IPS-20b (cell line): ENCODE data around the gene KRTAP5-6.
A peak's percentile ranks its signal among the peaks of the same experiment; 100 is the strongest.

ENCODE experiments used
- H3K27ac ChIP-seq: one replicate; pipeline ENCODE4 v1.5.1; 2013; ENCODE audit warnings: low read length
- H3K27me3 ChIP-seq: 2 replicates; pipeline ENCODE4 v1.6.1; 2013; ENCODE audit warnings: mild to moderate bottlenecking, low read length, inconsistent platforms; ENCODE audit not compliant: insufficient read depth
- H3K36me3 ChIP-seq: 2 replicates; pipeline ENCODE4 v1.6.1; 2013; ENCODE audit warnings: low read depth, mild to moderate bottlenecking, inconsistent platforms, low read length, moderate library complexity; ENCODE audit not compliant: insufficient read depth
- H3K4me1 ChIP-seq: 2 replicates; pipeline ENCODE4 v1.6.1; 2013; ENCODE audit warnings: mild to moderate bottlenecking, control low read depth, inconsistent platforms, low read length, moderate library complexity; ENCODE audit not compliant: insufficient read depth
- H3K4me3 ChIP-seq: 2 replicates; pipeline ENCODE4 v1.5.1; 2013; ENCODE audit warnings: mild to moderate bottlenecking, low read length, inconsistent platforms
- H3K9ac ChIP-seq: 2 replicates; pipeline ENCODE4 v1.6.1; 2013; ENCODE audit warnings: low read depth, mild to moderate bottlenecking, inconsistent platforms, low read length, moderate library complexity
- H3K9me3 ChIP-seq: 2 replicates; pipeline ENCODE4 v1.6.1; 2013; ENCODE audit warnings: mild to moderate bottlenecking, low read depth, low read length, inconsistent platforms; ENCODE audit not compliant: insufficient read depth

The KRTAP5-6 gene, protein sequence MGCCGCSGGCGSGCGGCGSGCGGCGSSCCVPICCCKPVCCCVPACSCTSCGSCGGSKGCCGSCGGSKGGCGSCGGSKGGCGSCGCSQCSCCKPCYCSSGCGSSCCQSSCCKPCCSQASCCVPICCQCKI

DNA sequence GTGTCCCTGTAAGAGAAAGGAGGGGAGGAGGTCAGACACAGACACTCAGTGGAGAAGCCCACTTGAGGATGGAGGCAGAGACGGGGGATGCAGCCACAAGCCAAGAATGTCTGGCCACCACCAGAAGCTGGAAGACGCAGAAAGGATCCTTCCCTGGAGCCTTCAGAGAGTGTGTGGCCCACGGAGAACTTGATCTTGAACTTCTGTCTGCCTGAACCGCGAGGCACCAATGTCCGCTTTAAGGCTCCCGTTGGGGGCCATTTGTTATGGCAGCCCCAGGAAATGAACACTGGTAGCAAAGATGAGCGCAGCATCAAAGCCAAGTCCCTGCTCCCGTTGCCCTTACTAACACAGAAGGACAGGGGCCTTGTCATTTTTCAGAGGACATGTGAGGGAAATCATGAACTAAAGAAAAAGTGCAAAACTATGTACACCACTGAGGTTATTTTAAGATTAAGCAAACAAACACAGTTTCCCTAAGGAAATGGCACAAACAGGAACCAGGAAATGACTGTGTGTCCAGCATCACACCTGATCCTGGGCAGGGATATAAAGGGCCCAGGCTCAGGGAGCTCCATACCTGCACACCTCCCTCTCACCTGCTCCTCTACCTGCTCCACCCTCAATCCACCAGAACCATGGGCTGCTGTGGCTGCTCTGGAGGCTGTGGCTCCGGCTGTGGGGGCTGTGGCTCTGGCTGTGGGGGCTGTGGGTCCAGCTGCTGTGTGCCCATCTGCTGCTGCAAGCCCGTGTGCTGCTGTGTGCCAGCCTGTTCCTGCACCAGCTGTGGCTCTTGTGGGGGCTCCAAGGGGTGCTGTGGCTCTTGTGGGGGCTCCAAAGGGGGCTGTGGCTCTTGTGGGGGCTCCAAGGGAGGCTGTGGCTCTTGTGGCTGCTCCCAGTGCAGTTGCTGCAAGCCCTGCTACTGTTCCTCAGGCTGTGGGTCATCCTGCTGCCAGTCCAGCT lies at the start of gene KRTAP5-6:
KRTAP5-6 (plus strand) TSS at position 588 of the 963 bp plus-strand sequence; CDS start at position 639, 51 bp downstream.
- Histone ChIP-seq H3K27ac (no peak within 1 kb of the TSS), H3K4me3 (no peak within 1 kb of the TSS), H3K4me1 (peaks cover 2% of the 10 kb centered on the region; the same call in 1 of the 2 replicates), H3K27me3 (peaks cover 13% of the 10 kb centered on the region), H3K36me3 (no peaks in the 10 kb centered on the region), H3K9me3 (peaks cover 3% of the 10 kb centered on the region; the same call in 1 of the 2 replicates), H3K9ac (no peak within 1 kb of the TSS)

DNA sequence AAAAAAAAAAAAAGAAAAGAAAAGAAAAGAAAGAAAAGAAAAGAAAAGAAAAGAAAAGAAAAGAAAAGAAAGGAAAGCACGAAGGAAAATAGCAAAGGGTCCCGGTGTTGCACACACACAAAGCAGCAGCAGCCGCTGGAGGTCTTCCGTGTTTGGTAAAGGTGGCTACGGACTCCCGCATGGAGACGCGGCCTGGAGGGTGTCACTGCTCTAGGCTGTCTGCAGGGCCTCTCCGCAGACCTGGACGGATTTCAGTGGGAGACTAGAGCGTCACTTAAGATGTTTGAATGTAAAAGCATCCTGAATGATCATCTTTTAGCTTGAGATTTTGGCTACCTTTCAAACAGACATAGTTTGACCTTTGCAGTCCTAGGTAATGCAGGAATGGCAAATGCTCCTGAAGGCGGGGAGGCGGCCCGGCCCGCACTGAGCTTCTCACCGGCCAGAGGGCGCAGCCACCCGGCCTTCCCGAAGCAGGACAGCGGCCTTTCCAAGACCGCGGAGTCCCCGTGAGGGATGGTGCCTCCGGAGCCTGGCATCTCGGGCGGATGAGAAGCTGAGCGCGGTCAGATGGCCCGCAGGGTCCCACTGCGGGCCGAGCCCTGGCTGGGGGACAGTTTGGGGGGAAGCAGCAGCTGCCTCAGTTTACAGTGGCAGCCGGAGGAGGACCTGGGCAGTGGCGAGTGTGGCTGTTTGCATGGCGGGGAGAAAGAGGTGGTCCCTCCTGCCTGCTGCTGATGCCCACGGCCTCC lies 48.9 kb upstream of the KRTAP5-6 start:
- no peaks in the 10 kb centered on the region for H3K36me3 ChIP-seq
- H3K4me1 ChIP-seq = no peaks in the 10 kb centered on the region
- no peak overlapping the region for H3K9ac ChIP-seq
- no peaks in the 10 kb centered on the region for H3K9me3 ChIP-seq
- no peak overlapping the region for H3K4me3 ChIP-seq
- H3K27ac ChIP-seq = no peak overlapping the region
- peaks cover 3% of the 10 kb centered on the region for H3K27me3 ChIP-seq

DNA sequence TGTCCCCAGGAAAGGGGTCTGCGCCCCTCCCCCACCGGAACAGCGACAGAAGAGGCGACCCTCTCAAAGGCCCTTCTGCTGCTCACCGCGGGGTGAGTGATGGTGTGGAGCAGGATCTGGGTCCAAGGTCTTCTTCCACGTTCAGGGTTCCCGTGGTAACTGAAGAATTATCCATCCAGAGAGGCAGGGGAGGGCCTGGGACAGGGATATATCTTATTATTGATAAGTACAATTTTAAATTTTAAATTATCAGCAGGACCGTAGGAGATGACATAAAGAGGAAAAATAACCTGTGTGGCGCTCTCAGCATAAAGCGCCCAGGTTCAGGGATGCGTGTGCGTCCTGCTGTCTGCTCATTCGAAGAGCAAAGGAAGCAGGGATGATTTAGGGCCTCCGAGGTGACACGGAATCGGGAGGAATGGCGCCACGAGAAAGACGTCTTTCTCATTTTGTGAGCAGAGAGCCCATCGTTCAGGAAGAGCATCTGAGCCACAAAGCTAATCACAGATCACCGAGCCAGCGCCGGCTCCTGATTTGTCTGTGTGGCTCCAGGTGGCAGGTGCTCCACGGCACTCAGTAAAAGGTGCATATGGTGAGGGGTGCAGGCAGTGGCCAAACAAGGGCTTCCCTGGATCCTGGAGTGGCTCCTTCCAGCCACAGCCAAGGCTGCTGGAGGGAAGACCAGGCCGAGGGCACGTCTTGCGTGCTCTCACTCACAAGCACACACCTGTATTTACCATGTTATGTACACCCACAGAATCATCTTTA lies 48.2 kb upstream of the KRTAP5-6 start:
- Histone ChIP-seq H3K9ac (no peak overlapping the region), H3K4me3 (no peak overlapping the region), H3K27ac (no peak overlapping the region), H3K4me1 (no peaks in the 10 kb centered on the region), H3K36me3 (no peaks in the 10 kb centered on the region), H3K9me3 (no peaks in the 10 kb centered on the region), H3K27me3 (peaks cover 10% of the 10 kb centered on the region)

DNA sequence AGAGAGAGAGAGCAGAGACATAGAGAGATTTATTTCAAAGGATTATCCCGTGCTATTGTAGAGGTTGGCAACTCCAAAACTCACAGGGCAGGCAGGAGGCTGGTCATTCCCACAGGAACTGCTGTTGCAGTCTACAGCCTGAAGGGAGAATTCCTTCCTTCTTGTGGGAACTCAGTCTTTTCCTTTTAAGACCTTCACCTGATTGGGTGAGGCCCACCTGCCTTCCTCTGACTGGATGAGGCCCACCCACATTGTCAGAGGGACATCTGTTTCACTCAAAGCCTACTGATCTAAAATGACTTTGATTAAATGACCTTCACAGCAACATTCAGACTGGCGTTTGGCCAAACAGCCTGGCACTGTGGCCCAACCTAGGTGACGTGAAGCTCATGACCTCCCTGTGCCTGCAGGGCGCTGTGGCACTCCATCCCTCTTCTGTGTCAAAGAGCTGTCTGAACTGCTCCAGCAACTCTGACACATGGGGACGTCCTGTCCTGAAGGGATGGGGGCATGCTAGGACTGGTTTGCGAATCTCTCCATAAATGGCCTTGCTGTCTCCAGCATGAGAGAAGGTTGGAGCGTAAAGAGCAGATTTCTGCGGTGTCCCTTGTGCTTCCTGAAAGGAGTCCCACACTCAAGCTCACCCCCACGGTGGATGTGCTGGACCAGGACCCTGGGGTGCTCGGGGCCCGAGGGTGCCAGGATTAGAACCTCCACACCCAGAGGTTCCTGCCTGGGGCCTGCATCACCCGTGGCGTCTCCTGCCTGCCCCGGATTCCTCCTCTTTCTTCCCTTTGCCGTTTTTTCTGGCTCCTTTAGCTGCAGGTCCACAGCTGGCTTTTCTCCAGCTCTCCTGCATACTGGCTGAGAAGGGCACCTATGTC lies 46.7 kb upstream of the KRTAP5-6 start:
- Histone ChIP-seq H3K4me1 (no peaks in the 10 kb centered on the region), H3K4me3 (no peak overlapping the region), H3K36me3 (no peaks in the 10 kb centered on the region), H3K27me3 (peaks cover 13% of the 10 kb centered on the region), H3K9ac (no peak overlapping the region), H3K27ac (no peak overlapping the region), H3K9me3 (no peaks in the 10 kb centered on the region)

DNA sequence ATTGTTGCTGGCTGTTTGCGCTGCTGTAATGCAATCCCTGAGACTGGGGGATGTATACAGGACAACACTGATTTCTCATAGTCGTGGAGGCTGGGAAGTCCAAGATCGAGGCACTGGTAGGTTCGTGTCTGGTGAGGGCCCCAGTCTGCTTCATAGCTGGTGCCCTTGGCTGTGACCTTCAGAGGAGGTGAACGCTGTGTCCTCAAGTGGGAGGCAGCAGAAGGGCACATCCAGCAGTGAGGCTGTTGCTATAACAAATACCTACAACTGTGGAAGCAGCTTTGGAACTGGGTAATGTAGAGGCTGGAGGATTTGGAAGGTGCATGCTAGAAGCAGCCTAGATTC lies 46.1 kb upstream of the KRTAP5-6 start:
- H3K9me3 ChIP-seq = no peaks in the 10 kb centered on the region
- H3K36me3 ChIP-seq = no peaks in the 10 kb centered on the region
- H3K4me1 ChIP-seq = no peaks in the 10 kb centered on the region
- no peak overlapping the region for H3K27ac ChIP-seq
- H3K27me3 ChIP-seq = peaks cover 13% of the 10 kb centered on the region; the same call in 1 of the 2 replicates
- no peak overlapping the region for H3K4me3 ChIP-seq
- no peak overlapping the region for H3K9ac ChIP-seq

DNA sequence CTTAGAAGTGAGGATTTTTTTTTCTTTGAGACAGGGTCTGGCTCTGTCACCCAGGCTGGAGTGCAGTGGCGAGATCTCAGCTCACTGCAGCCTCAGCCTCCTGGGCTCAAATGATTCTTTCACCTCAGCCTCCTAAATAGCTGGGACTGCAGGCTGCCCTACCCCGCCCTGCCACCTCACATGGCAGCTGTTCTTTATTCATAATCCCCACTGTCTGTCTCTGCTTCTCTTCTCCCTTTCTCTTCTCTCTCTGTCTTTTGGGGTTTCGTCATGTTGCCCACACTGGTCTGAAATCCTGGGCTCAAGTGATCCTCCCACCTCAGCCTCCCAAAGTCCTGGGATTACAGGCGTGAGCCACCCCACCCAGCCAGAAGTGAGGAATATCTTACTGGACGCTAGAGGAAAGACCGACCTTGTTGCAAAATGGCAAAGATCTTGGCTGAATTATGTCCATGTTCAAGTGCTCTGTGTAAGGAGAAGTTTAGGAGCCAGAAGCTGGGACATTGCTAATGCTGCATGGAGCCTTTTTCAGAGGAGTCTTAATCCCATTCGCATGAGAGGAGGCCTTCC lies 45.5 kb upstream of the KRTAP5-6 start:
- Histone ChIP-seq H3K4me1 (no peaks in the 10 kb centered on the region), H3K27me3 (peaks cover 13% of the 10 kb centered on the region; the same call in 1 of the 2 replicates), H3K36me3 (no peaks in the 10 kb centered on the region), H3K9me3 (no peaks in the 10 kb centered on the region), H3K27ac (no peak overlapping the region), H3K4me3 (no peak overlapping the region), H3K9ac (no peak overlapping the region)

DNA sequence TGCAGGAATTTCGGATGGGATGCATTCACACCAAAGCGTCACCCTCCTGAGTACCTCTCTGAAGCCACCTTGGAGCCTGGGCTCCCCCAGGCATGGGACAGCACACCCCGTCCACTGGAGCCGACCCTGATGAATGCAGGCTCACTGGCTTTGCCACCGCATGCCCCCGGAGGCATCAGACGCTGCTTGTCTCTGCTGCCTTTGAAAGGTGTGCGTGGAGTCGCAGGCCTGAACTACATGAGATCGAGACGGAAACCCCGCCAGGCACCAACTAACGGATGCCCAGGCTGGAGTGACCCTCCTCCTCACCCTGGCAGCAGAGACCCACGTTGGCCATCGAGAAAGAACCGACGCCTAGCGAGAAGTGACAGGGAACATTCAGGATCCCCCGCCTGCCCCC lies 45.0 kb upstream of the KRTAP5-6 start:
- Histone ChIP-seq H3K27me3 (peaks cover 13% of the 10 kb centered on the region; the same call in 1 of the 2 replicates), H3K4me3 (no peak overlapping the region), H3K9me3 (no peaks in the 10 kb centered on the region), H3K4me1 (no peaks in the 10 kb centered on the region), H3K27ac (no peak overlapping the region), H3K9ac (no peak overlapping the region), H3K36me3 (no peaks in the 10 kb centered on the region)

DNA sequence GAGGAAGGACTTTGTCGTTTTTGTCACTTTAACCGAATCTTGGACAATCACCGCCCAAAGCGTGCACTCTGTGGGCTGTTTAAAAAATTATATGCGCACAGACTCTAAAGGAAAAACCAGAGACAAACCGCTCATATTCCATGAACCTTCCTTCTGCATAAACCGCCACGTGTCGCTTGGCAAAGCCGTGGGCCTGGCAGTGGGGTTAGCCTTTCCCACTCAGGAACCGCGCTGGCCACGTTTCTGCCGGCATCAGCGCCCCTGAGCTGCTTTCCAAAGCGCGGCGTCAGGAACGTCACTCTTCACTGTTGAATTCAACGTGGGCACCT lies 44.6 kb upstream of the KRTAP5-6 start:
- Histone ChIP-seq H3K9me3 (no peaks in the 10 kb centered on the region), H3K4me1 (no peaks in the 10 kb centered on the region), H3K27ac (no peak overlapping the region), H3K36me3 (no peaks in the 10 kb centered on the region), H3K9ac (no peak overlapping the region), H3K27me3 (peaks cover 13% of the 10 kb centered on the region; the same call in 1 of the 2 replicates), H3K4me3 (no peak overlapping the region)

DNA sequence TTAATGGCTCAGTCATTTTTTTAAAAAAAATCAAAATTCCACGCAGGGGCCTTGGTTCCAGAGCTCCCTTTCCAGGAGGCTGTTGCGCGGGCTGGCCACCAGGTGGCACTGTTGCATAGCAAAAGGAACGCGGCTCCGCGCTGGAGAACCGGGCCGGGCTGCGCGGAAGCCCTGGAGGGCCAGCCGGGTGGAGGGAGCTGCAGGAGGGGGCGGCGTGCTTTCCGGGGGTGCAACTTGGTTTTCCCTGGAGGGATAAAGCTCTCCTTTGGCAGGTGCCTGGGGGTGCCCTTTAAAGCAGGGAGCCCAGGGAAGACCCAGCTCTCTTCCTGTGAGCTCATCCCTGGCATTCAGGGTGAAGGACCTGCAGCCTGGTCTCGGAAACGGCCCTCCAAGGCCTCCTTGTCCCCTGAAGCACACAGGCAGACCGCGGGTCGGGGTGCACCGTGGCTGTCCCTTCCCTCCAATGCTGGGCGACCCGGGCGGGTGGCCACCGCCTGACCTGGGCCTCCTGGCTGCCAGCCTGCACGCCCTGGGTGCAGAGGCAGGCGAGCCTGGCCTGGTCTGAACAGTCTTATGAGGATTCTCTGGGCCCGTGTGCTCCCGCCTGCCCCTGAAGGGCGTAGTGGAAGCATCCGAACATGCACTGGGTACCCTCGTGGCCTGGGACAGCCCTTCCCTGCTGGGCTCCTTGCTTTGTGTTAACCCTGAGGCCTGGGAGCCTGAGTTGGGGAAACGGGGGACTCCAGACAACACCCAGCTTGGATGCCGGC lies 44.0 kb upstream of the KRTAP5-6 start:
- H3K9ac ChIP-seq = no peak overlapping the region
- no peaks in the 10 kb centered on the region for H3K4me1 ChIP-seq
- peaks cover 13% of the 10 kb centered on the region; the same call in 1 of the 2 replicates for H3K27me3 ChIP-seq
- H3K27ac ChIP-seq = no peak overlapping the region
- no peaks in the 10 kb centered on the region for H3K36me3 ChIP-seq
- no peaks in the 10 kb centered on the region for H3K9me3 ChIP-seq
- peak overlapping the region; percentile 34; the same call in 1 of the 2 replicates for H3K4me3 ChIP-seq
